Fibroblast of lung (primary cell): ENCODE data around the gene ATAT1.

ENCODE experiments used
- CTCF ChIP-seq, 2 donors: IDR thresholded peaks in 1 of 2; conservative IDR thresholded peaks in 1 of 2; 1 replicate in 1 of 2; 2 replicates in 1 of 2; pipeline ENCODE4 v1.5.1; 2011 to 2012; ENCODE audit warnings: low read length in 2 of 2, control low read depth in 1 of 2, inconsistent platforms in 1 of 2, low read depth in 1 of 2, mild to moderate bottlenecking in 1 of 2
- EZH2 ChIP-seq: IDR thresholded peaks from 2 replicates; pipeline ENCODE4 v1.5.1; 2012; ENCODE audit warnings: low read length, control low read depth, mild to moderate bottlenecking; ENCODE audit errors: missing control alignments

GRCh38 chr6:30601815-30602641 lies 24.6 kb upstream of the ATAT1 start:
- TF ChIP-seq EZH2 (no peak), CTCF (conservative IDR thresholded peaks at IDR 0.05 in 1 of 2, IDR thresholded peaks at IDR 0.05 in 1 of 2; ENCODE audit: low read depth in 1 of 2, low read length in 2 of 2) (no peak)
